Stimulated activated naive CD4-positive, alpha-beta T cell (primary cell): ENCODE results near the gene HCN2.
"Not testable (repeated sequence)": the region's sequence is repeated elsewhere in the genome, so short reads cannot be mapped to it uniquely, and the experiment has no call there.

Experiments used
- DNase-seq, 6 experiments: peaks; one replicate each; lab custom pipeline; 2025; lab: John Stamatoyannopoulos, UW

The HCN2 gene

GRCh38 chr19:620166-620862, 30.6 kb downstream of the HCN2 start:
- DNase-seq: no peak

GRCh38 chr19:621191-621590, 31.5 kb downstream of the HCN2 start:
- not testable (repeated sequence) for DNase-seq

GRCh38 chr19:621819-622218, 32.1 kb downstream of the HCN2 start:
- DNase-seq: no peak

- no peak for DNase-seq
Observed at GRCh38 chr19:622666-623065, 33.0 kb downstream of the HCN2 start.

GRCh38 chr19:623175-623916, 33.7 kb downstream of the HCN2 start:
- DNase-seq: no peak

GRCh38 chr19:623974-624373, 34.3 kb downstream of the HCN2 start:
- no peak for DNase-seq

GRCh38 chr19:624433-625109, 34.9 kb downstream of the HCN2 start:
- no peak for DNase-seq

GRCh38 chr19:625257-625656, 35.6 kb downstream of the HCN2 start:
- no peak for DNase-seq

- not testable (repeated sequence) for DNase-seq
Observed at GRCh38 chr19:626566-626965, 36.9 kb downstream of the HCN2 start.

- peak in 1 of 6 experiments; percentile 10 for DNase-seq
Observed at GRCh38 chr19:628168-628567, 38.5 kb downstream of the HCN2 start.

- not testable (repeated sequence) for DNase-seq
Observed at GRCh38 chr19:629515-629914, 39.8 kb downstream of the HCN2 start.

- no peak for DNase-seq
Observed at GRCh38 chr19:629961-630714, 40.5 kb downstream of the HCN2 start.

GRCh38 chr19:632579-633067, 42.9 kb downstream of the HCN2 start:
- no peak for DNase-seq

GRCh38 chr19:633068-633785, 43.5 kb downstream of the HCN2 start, which contains the start of gene POLRMT:
Gene POLRMT (minus strand): TSS chr19:633537. CDS start chr19:633512, 25 bp downstream.
- peak; percentile 92 to 96 (median 95) for DNase-seq

GRCh38 chr19:633786-634639, 44.3 kb downstream of the HCN2 start:
- no peak for DNase-seq

GRCh38 chr19:634975-635652, 45.4 kb downstream of the HCN2 start:
- DNase-seq: no peak

- DNase-seq: no peak
Observed at GRCh38 chr19:638906-639252, 49.2 kb downstream of the HCN2 start.

GRCh38 chr19:639253-640160, 49.8 kb downstream of the HCN2 start, which contains the start of gene FGF22:
Gene FGF22 (plus strand): TSS chr19:639879. CDS start chr19:639926, 47 bp downstream.
- DNase-seq: peak; percentile 90 to 97 (median 96)

GRCh38 chr19:640161-640558, 50.5 kb downstream of the HCN2 start:
- DNase-seq: no peak
